Glutamatergic neuron (in vitro differentiated cells): Measurements from ENCODE around the gene HMGN4. TPM values are rescaled to one million over a fixed set of nuclear protein-coding genes. Genes with fewer than 3 reads are reported as not detected.
A peak's percentile ranks its signal among the peaks of the same experiment; 100 is the strongest.

Experiments
- DNase-seq: peaks from one replicate; pipeline ENCODE4 v3.0.0; 2022
- H3K27ac Mint-ChIP-seq: one replicate; pipeline ENCODE4 v1.8.0; 2020; ENCODE audit warnings: mild to moderate bottlenecking, mixed read lengths, inconsistent platforms; ENCODE audit not compliant: unreplicated experiment
- H3K27me3 Mint-ChIP-seq: one replicate; pipeline ENCODE4 v1.8.0; 2020; ENCODE audit warnings: mild to moderate bottlenecking, moderate library complexity, mixed read lengths, inconsistent platforms; ENCODE audit not compliant: unreplicated experiment
- H3K36me3 Mint-ChIP-seq: one replicate; pipeline ENCODE4 v1.8.0; 2020; ENCODE audit warnings: mild to moderate bottlenecking, mixed read lengths, inconsistent platforms; ENCODE audit not compliant: unreplicated experiment
- H3K4me1 Mint-ChIP-seq: one replicate; pipeline ENCODE4 v1.8.0; 2020; ENCODE audit warnings: mild to moderate bottlenecking, low read depth, mixed read lengths, inconsistent platforms; ENCODE audit not compliant: unreplicated experiment
- H3K4me3 Mint-ChIP-seq: one replicate; pipeline ENCODE4 v1.8.0; 2020; ENCODE audit warnings: mild to moderate bottlenecking, mixed read lengths, inconsistent platforms; ENCODE audit not compliant: unreplicated experiment
- H3K9me3 Mint-ChIP-seq: one replicate; pipeline ENCODE4 v1.8.0; 2020; ENCODE audit warnings: mild to moderate bottlenecking, moderate library complexity, mixed read lengths, inconsistent platforms; ENCODE audit not compliant: unreplicated experiment
- CTCF ChIP-seq: fragments of 200-600 bp; sonication (generic); IDR thresholded peaks from one replicate; pipeline ENCODE4 v1.5.0; 2021; ENCODE audit not compliant: partially characterized antibody, unreplicated experiment
- total RNA-seq: library from RNA; stranded (reverse); fragmentation: NEBNext Ultra II Directional; extraction: Animal tissue kit (Norgen Biotek cat#: 25700); gene quantifications from one replicate; pipeline ENCODE4 v1.2.1, GENCODE V29; 2021; ENCODE audit not compliant: unreplicated experiment

Gene HMGN4
- total RNA-seq, 1 donor from 2014 or later, result 56.9 TPM

- Mint-ChIP-seq H3K4me3 (peak overlapping the region; percentile 98), H3K4me1 (peaks cover 15% of the 10 kb centered on the region), H3K27ac (peak overlapping the region; percentile 97), H3K36me3 (no peaks in the 10 kb centered on the region), H3K27me3 (peaks cover 18% of the 10 kb centered on the region), H3K9me3 (peaks cover 21% of the 10 kb centered on the region)
- DNase-seq, result peak; percentile 88
- no peak for TF ChIP-seq CTCF
These were observed 5.3 kb upstream of the HMGN4 start for GRCh38 chr6:26532699-26533531.

GRCh38 chr6:26533532-26533931 lies 4.6 kb upstream of the HMGN4 start:
- H3K4me3 Mint-ChIP-seq, result peak overlapping the region; percentile 98
- H3K4me1 Mint-ChIP-seq, result peaks cover 15% of the 10 kb centered on the region
- H3K36me3 Mint-ChIP-seq, result no peaks in the 10 kb centered on the region
- no peak for TF ChIP-seq CTCF
- DNase-seq, result no peak
- H3K27ac Mint-ChIP-seq, result peak overlapping the region; percentile 97
- H3K27me3 Mint-ChIP-seq, result peaks cover 22% of the 10 kb centered on the region
- H3K9me3 Mint-ChIP-seq, result peaks cover 26% of the 10 kb centered on the region

GRCh38 chr6:26534681-26535465 lies 3.3 kb upstream of the HMGN4 start:
- H3K27ac Mint-ChIP-seq, result peak overlapping the region; percentile 50
- no peaks in the 10 kb centered on the region for H3K36me3 Mint-ChIP-seq
- TF ChIP-seq CTCF, result no peak
- H3K4me1 Mint-ChIP-seq, result peaks cover 21% of the 10 kb centered on the region
- DNase-seq, result no peak
- peak overlapping the region; percentile 50 for H3K4me3 Mint-ChIP-seq
- peaks cover 33% of the 10 kb centered on the region for H3K9me3 Mint-ChIP-seq
- peaks cover 25% of the 10 kb centered on the region for H3K27me3 Mint-ChIP-seq

- no peak for DNase-seq
- no peak for TF ChIP-seq CTCF
- H3K4me3 Mint-ChIP-seq, result peak overlapping the region; percentile 96
- H3K27me3 Mint-ChIP-seq, result peaks cover 26% of the 10 kb centered on the region
- peaks cover 33% of the 10 kb centered on the region for H3K9me3 Mint-ChIP-seq
- H3K27ac Mint-ChIP-seq, result peak overlapping the region; percentile 89
- H3K4me1 Mint-ChIP-seq, result peaks cover 26% of the 10 kb centered on the region
- no peaks in the 10 kb centered on the region for H3K36me3 Mint-ChIP-seq
These were observed 1.5 kb upstream of the HMGN4 start for GRCh38 chr6:26536571-26537159.
